ENCODE measurements around the gene SLCO3A1. TPM values are rescaled to one million over a fixed set of nuclear protein-coding genes. Genes with fewer than 3 reads are reported as not detected.

SLCO3A1 gene
- total RNA-seq, 3 donors from 2014 or later: 13.4 to 23.8 (median 14.3) TPM

DNA sequence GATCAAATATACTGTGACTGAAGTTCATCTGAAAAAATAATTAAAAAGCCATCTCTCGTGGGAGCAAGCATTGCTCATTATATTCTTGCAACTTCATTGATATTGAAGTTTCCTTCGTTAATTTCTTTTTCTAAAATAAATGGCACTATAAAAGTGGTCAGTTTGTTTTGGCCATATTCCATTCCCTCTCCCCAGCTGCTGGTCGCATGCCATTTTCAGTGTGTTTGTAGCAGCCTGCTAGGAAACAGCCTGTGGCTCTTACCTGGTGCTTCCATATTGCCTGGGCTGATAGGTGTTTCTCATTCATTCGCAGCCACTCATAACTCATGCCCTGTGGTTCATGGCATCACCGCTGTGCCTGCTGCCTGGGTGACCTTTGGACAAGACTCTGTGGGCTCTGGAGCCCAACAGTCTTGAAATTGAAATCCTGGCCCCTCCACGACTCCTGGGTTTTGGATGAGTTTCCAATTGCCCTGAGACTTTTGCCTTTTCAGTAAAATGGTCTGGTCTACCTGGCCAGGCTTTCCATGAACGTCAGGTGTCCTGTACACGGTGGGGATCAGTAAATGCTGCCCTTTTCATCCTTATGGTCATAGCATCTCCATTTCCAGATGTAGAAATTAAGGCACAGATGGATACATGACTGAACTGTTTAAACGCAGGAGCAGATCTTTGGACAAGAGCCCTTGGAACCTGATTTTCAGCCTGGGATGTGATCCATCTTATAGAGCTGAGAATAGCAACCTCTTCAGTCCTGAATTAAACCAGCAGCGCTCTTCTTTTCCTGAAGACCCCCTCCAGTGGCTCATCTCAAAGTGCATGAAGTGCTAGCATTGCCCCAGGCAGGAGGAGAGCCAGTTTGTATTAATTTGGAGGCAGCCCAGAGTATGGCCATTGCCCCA, 69.4 kb downstream of the SLCO3A1 start:
- H3K36me3 ChIP-seq (ENCODE audit: low read depth): no peaks in the 10 kb centered on the region
- DNase-seq: no peak
- intact Hi-C loops (cut with DNase I, micrococcal nuclease): no loop called here
- peaks cover 27% of the 10 kb centered on the region for H3K4me1 ChIP-seq (ENCODE audit: low read depth)
- no peak overlapping the region for H3K4me3 ChIP-seq
- no peaks in the 10 kb centered on the region for H3K9me3 ChIP-seq
- TF ChIP-seq, protein P1, sequence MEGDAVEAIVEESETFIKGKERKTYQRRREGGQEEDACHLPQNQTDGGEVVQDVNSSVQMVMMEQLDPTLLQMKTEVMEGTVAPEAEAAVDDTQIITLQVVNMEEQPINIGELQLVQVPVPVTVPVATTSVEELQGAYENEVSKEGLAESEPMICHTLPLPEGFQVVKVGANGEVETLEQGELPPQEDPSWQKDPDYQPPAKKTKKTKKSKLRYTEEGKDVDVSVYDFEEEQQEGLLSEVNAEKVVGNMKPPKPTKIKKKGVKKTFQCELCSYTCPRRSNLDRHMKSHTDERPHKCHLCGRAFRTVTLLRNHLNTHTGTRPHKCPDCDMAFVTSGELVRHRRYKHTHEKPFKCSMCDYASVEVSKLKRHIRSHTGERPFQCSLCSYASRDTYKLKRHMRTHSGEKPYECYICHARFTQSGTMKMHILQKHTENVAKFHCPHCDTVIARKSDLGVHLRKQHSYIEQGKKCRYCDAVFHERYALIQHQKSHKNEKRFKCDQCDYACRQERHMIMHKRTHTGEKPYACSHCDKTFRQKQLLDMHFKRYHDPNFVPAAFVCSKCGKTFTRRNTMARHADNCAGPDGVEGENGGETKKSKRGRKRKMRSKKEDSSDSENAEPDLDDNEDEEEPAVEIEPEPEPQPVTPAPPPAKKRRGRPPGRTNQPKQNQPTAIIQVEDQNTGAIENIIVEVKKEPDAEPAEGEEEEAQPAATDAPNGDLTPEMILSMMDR (IDR thresholded peaks at IDR 0.05): no peak
- peak; percentile 48 for ATAC-seq

DNA sequence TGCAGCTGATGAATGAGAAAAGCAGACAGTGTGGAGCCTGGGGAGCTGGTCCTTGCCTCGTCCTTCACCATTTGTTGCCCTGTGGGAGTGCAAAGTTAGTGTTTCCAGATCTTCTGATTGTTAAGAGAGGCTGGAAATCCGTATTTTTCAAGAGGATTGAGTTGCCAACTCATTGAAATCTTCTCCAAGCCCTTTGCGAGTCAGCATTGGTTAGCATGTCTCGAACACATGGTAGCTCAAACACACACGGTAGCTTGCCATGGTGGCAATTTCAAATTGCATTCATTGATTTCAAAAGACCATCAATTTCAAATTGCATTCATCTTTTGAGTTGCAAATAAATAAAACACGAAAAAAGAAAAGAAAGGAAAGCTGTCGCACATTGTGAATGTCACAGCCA, 70.7 kb downstream of the SLCO3A1 start:
- H3K9me3 ChIP-seq: no peaks in the 10 kb centered on the region
- DNase-seq (no peak), ATAC-seq (no peak)
- H3K4me1 ChIP-seq (ENCODE audit: low read depth): peaks cover 29% of the 10 kb centered on the region
- no peak overlapping the region for H3K4me3 ChIP-seq
- H3K36me3 ChIP-seq (ENCODE audit: low read depth): no peaks in the 10 kb centered on the region
- TF ChIP-seq, protein P1 (IDR thresholded peaks at IDR 0.05): no peak
- intact Hi-C loops (cut with DNase I, micrococcal nuclease): no loop called here

DNA sequence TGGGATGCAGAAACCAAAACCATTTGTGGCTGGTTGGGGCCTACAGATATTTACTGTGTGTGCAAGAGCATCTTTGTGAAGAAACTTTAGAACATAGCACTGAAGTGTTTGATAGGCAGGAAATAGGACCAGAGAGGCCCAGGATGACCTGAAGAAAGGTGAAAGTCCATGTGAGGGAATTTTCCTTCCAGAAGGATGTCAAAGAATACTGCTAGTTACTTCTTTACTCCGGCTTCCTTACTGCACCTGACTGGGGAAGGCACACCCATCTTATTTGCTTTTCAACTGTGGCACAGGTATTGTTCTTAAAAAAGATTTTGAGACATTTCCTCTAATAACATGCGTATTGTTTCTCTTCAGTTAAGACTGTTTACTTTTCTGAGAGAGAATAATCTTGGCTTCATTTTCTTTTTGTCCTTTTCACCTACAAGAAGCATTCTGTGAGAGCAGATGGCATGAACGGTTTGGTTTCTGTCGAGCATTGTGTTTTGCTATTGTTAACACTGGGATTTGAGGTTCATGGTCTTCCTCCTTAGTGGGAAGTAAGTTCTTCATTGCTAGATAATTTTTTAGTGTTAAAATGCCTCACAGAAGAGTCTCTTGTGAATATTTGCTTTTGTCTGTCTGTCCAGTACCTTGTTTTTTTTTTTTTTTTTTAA, 71.5 kb downstream of the SLCO3A1 start:
- H3K9me3 ChIP-seq: no peaks in the 10 kb centered on the region
- no peak overlapping the region for H3K4me3 ChIP-seq
- H3K36me3 ChIP-seq (ENCODE audit: low read depth): no peaks in the 10 kb centered on the region
- intact Hi-C loops (cut with DNase I, micrococcal nuclease): no loop called here
- ATAC-seq (peak; percentile 84), DNase-seq (no peak)
- H3K4me1 ChIP-seq (ENCODE audit: low read depth): peaks cover 31% of the 10 kb centered on the region
- TF ChIP-seq, protein P1 (IDR thresholded peaks at IDR 0.05): no peak

- ATAC-seq (no peak), DNase-seq (no peak)
- Histone ChIP-seq H3K4me3 (no peak overlapping the region), H3K4me1 (ENCODE audit: low read depth) (peaks cover 31% of the 10 kb centered on the region), H3K9me3 (no peaks in the 10 kb centered on the region), H3K36me3 (ENCODE audit: low read depth) (no peaks in the 10 kb centered on the region)
- TF ChIP-seq, protein P1 (IDR thresholded peaks at IDR 0.05): no peak
- intact Hi-C loops (cut with DNase I, micrococcal nuclease): no loop called here
These were observed 72.3 kb downstream of the SLCO3A1 start for GRCh38 chr15:91925794-91926193.

GRCh38 chr15:91926908-91927270, 73.4 kb downstream of the SLCO3A1 start:
- H3K4me1 ChIP-seq (ENCODE audit: low read depth): peaks cover 23% of the 10 kb centered on the region
- H3K4me3 ChIP-seq: no peak overlapping the region
- no peaks in the 10 kb centered on the region for H3K36me3 ChIP-seq (ENCODE audit: low read depth)
- intact Hi-C loops (cut with DNase I, micrococcal nuclease): no loop called here
- DNase-seq: no peak
- H3K9me3 ChIP-seq: no peaks in the 10 kb centered on the region
- TF ChIP-seq, protein P1 (IDR thresholded peaks at IDR 0.05): no peak
- no peak for ATAC-seq

Measured in mucosa of descending colon (tissue), 3 donors.